DOHH2 (cell line): Measurements from ENCODE around the gene LRCH2.

Experiments used
- H3F3A ChIP-seq: fragments of 200-600 bp; sonication (generic), shearing (Covaris generic); 2 replicates; pipeline ENCODE4 v1.6.0; 2016; ENCODE audit warnings: antibody characterized with exemption, mild to moderate bottlenecking; ENCODE audit not compliant: control insufficient read depth, insufficient read depth
- H3K27ac ChIP-seq: fragments of 200-600 bp; sonication (generic); 2 replicates; pipeline ENCODE4 v1.5.1; 2014; ENCODE audit warnings: low read depth, mild to moderate bottlenecking, low read length, moderate library complexity
- H3K27me3 ChIP-seq: fragments of 200-600 bp; sonication (generic); 2 replicates; pipeline ENCODE4 v1.6.1; 2014; ENCODE audit warnings: mild to moderate bottlenecking, low read length, mixed read lengths; ENCODE audit not compliant: control insufficient read depth
- H3K36me3 ChIP-seq: fragments of 200-600 bp; sonication (generic); 2 replicates; pipeline ENCODE4 v1.6.1; 2014; ENCODE audit warnings: mild to moderate bottlenecking, low read length, moderate library complexity, mixed read lengths; ENCODE audit not compliant: control insufficient read depth
- H3K4me1 ChIP-seq: fragments of 200-600 bp; sonication (generic); 2 replicates; pipeline ENCODE4 v1.6.1; 2014; ENCODE audit warnings: mild to moderate bottlenecking, low read length, mixed read lengths; ENCODE audit not compliant: control insufficient read depth
- H3K4me2 ChIP-seq: fragments of 200-600 bp; sonication (generic); 2 replicates; pipeline ENCODE4 v1.6.0; 2014; ENCODE audit warnings: mild to moderate bottlenecking, low read length, moderate library complexity
- H3K4me3 ChIP-seq: fragments of 200-600 bp; sonication (generic); 2 replicates; pipeline ENCODE4 v1.5.1; 2014; ENCODE audit warnings: mild to moderate bottlenecking, low read length, mixed read lengths
- H3K79me2 ChIP-seq: fragments of 200-600 bp; sonication (generic); 2 replicates; pipeline ENCODE4 v1.6.1; 2014; ENCODE audit warnings: mild to moderate bottlenecking, low read length, mixed read lengths; ENCODE audit not compliant: control insufficient read depth
- H3K9me2 ChIP-seq: fragments of 200-600 bp; sonication (generic); replicated peaks from 2 replicates; pipeline ENCODE4 v1.6.1; 2014; ENCODE audit warnings: mild to moderate bottlenecking, low read length, mixed read lengths; ENCODE audit not compliant: control insufficient read depth
- H3K9me3 ChIP-seq: fragments of 200-600 bp; sonication (generic); 2 replicates; pipeline ENCODE4 v1.6.1; 2014; ENCODE audit warnings: antibody characterized with exemption, low read length, mixed read lengths; ENCODE audit not compliant: control insufficient read depth, insufficient read depth
- H4K20me1 ChIP-seq: fragments of 200-600 bp; sonication (generic); 2 replicates; pipeline ENCODE4 v1.6.0; 2014; ENCODE audit warnings: low read depth, mild to moderate bottlenecking, antibody characterized with exemption, low read length, moderate library complexity; ENCODE audit not compliant: control insufficient read depth, insufficient read depth
- CTCF ChIP-seq: fragments of 200-600 bp; sonication (generic); IDR thresholded peaks from one replicate; pipeline ENCODE4 v1.5.1; 2014; ENCODE audit warnings: antibody characterized with exemption, mild to moderate bottlenecking, low read depth, low read length; ENCODE audit not compliant: poor library complexity, severe bottlenecking
- EZH2phosphoT487 ChIP-seq: fragments of 200-600 bp; sonication (generic); IDR thresholded peaks from 2 replicates; pipeline ENCODE4 v1.6.1; 2017; ENCODE audit warnings: borderline replicate concordance, mild to moderate bottlenecking, antibody characterized with exemption, low read length, moderate library complexity, mixed read lengths

The LRCH2 gene

GRCh38 chrX:115259238-115259875 lies 25.5 kb upstream of the LRCH2 start:
- no peaks in the 10 kb centered on the region for H3K36me3 ChIP-seq
- H3K4me1 ChIP-seq, result no peaks in the 10 kb centered on the region
- no peaks in the 10 kb centered on the region for H3K79me2 ChIP-seq
- no peaks in the 10 kb centered on the region for H3F3A ChIP-seq
- TF ChIP-seq EZH2phosphoT487 (no peak), CTCF (no peak)
- no peaks in the 10 kb centered on the region for H3K9me3 ChIP-seq
- no peaks in the 10 kb centered on the region for H4K20me1 ChIP-seq
- H3K27ac ChIP-seq, result no peak overlapping the region
- H3K9me2 ChIP-seq, result no peaks in the 10 kb centered on the region
- no peak overlapping the region for H3K4me2 ChIP-seq
- H3K27me3 ChIP-seq, result no peaks in the 10 kb centered on the region
- H3K4me3 ChIP-seq, result no peak overlapping the region

- H3K9me2 ChIP-seq, result no peaks in the 10 kb centered on the region
Observed at GRCh38 chrX:115257711-115258110, 23.8 kb upstream of the LRCH2 start.

GRCh38 chrX:115255003-115255402 lies 21.1 kb upstream of the LRCH2 start:
- Histone ChIP-seq H3K27me3 (no peaks in the 10 kb centered on the region), H3K36me3 (no peaks in the 10 kb centered on the region), H3K9me3 (no peaks in the 10 kb centered on the region), H3K9me2 (no peaks in the 10 kb centered on the region), H3F3A (no peaks in the 10 kb centered on the region), H3K4me1 (no peaks in the 10 kb centered on the region), H3K4me3 (no peak overlapping the region), H3K79me2 (no peaks in the 10 kb centered on the region), H4K20me1 (no peaks in the 10 kb centered on the region), H3K27ac (no peak overlapping the region), H3K4me2 (no peak overlapping the region)
- TF ChIP-seq EZH2phosphoT487 (no peak), CTCF (no peak)

More at GRCh38 chrX:115257711-115258110, 23.8 kb upstream of the LRCH2 start:
- no peak overlapping the region for H3K27ac ChIP-seq
- H3K9me3 ChIP-seq, result no peaks in the 10 kb centered on the region
- no peak overlapping the region for H3K4me2 ChIP-seq
- H3K27me3 ChIP-seq, result no peaks in the 10 kb centered on the region
- no peaks in the 10 kb centered on the region for H3K79me2 ChIP-seq
- H3K4me1 ChIP-seq, result no peaks in the 10 kb centered on the region
- no peaks in the 10 kb centered on the region for H3K36me3 ChIP-seq
- H3F3A ChIP-seq, result no peaks in the 10 kb centered on the region
- TF ChIP-seq CTCF (no peak), EZH2phosphoT487 (no peak)
- no peaks in the 10 kb centered on the region for H4K20me1 ChIP-seq
- H3K4me3 ChIP-seq, result no peak overlapping the region
